NCI-H526 (cell line): ENCODE results near the gene FGGY.
"Not testable (repeated sequence)": the region's sequence is repeated elsewhere in the genome, so short reads cannot be mapped to it uniquely, and the experiment has no call there.

Experiments
- DNase-seq, 2 experiments: peaks; one replicate each; lab custom pipeline; 2025; lab: John Stamatoyannopoulos, UW

FGGY gene

DNA sequence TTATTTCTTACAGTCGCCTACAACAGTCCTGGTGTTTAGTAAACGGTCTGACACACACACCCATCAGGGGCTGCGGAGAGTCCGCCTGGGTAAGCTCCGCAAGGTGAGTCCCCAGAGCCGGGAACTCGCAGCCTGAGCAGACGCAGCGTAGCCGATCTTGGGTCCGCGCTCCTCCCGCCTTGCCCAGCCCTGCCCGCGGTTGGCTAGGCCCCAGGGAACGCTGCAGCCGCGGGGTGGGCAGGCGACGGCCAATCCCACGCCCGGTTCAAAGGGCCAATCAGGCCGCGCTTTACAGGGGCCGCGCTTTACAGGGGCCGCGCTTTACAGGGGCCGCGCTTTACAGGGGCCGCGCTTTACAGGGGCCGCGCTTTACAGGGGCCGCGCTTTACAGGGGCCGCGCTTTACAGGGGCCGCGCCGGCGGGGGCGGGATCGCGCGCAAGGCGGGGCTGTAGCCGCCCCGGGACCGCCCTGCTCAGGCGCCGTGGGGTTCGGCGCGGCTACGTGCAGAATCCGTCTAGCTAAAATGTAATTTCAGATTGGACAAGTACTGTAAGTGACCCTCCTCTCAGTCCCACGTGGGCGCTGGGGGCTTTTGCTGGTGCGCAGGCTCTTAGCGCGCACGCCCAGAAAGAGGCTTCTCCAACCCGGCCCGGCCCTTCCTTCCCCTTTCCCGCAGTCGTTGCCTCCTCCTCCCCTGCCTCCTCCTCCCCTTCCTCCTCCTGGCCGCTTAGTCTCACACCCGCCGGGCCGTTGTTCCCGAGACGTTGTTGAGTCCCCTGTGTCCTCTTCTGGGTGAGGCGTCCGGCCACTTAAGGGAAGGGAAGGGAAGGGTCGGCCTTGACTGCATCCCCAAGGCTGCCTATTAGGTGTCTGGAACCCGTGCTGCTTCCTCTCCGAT lies at the start of gene FGGY:
Gene FGGY (plus strand): TSS at position 737 of the 899 bp plus-strand sequence. CDS start 24,456 bp downstream, outside the sequence.
- DNase-seq: peak; percentile 90 to 96

DNA sequence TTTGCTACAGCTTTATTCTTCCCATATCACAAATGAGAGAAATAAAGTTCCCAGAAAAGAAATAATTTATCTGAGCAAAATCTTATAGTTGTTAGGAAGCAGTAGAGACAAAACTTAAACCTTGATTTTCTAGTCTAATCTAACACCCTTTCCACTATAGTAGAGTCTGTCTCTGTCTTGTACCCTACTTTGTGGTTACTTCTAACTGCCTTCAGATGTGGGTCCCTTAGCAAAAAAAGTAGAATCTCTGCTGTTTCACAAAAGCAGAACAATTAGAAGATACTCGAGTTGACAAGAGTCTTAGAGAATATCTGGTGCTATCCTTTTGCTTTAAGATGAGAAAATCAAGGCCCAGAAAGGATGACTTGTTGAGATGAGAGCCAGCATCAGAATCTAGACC lies 48.1 kb upstream of the FGGY start:
- DNase-seq: no peak

DNA sequence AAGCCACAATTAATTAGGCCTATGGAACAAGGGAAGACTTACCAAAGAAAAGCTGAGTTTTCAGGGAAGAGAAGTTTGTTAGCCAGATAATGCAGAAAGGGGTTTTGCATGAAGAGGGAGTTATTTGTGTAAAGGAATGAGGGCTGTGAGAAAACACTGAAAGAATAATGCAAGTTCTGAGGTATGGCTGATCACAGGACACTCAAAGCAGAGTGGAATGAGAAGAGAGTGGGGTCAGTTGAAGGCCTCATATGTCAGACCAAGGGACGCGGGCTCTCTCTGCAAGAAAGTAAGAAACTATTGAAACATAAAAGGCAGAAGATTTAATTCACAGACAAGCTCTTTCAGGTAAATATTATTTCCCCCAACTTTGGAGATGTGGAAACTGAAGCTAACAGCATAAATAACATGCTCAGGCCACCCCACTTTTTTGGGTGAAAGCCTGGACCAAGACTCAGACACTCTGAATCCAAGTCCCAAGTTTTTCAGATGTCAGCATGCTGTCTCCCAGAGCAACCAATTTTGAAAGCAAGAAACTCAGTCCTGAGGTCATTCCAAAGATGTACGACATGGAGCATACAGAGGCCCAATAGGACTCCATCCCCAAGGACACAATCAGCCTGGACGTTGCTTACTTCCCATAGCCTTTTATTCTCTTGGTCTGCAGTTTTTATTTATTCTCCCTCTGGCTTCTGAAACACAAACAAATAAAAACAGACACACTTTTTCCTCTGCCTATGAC lies 47.3 kb upstream of the FGGY start:
- DNase-seq: no peak

- DNase-seq: not testable (repeated sequence)
Measured at GRCh38 chr1:59251061-59251460, 45.8 kb upstream of the FGGY start.

DNA sequence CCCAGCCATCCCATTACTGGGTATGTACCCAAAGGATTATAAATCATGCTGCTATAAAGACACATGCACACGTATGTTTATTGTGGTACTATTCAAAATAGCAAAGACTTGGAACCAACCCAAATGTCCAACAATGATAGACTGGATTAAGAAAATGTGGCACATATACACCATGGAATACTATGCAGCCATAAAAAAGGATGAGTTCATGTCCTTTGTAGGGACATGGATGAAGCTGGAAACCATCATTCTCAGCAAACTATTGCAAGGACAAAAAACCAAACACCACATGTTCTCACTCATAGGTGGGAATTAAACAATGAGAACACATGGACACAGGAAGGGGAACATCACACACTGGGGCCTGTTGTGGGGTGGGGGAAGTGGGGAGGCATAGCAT lies 40.5 kb upstream of the FGGY start:
- DNase-seq: not testable (repeated sequence)

- DNase-seq: no peak
Measured at GRCh38 chr1:59258412-59259032, 38.4 kb upstream of the FGGY start.

GRCh38 chr1:59261537-59261936 lies 35.4 kb upstream of the FGGY start:
- no peak for DNase-seq

DNA sequence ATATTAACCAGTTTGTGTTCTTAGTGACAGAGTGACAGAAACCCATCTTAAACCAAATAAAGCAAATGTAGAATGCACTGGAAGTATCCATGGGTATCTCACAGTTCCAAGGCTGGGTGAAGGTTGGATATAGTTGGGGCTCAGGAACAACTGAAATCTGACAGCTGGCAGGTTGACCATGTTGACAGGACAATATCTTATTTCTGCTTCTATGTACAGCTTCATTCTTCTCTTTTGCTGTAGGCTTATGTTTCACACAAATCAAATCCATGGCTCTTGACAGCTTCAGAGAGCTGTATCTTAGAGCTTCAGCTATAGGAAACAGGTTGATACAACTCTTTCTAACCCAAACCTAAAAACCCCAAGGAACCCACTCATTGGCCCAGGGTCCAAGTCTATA lies 34.3 kb upstream of the FGGY start:
- no peak for DNase-seq

DNA sequence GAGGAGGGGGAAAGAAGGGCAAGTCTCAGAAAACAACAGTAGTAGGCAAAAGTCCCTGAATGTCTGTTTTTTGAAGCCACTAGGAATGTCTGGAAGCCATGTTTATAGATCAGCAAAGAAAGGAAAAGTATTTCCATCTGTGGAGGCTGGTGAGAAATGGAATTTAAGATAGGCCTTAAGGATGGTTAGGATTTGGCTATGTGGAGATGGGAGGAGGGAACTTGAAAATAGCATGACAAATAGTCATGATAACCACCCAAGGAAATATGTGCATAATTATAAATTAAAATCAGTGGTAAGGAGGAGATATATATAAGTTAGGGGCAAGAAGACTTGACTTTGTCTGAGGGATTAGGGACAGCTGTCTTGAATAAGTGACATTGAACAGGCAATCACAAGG lies 33.8 kb upstream of the FGGY start:
- no peak for DNase-seq

GRCh38 chr1:59265622-59266021 lies 31.3 kb upstream of the FGGY start:
- DNase-seq: no peak

GRCh38 chr1:59266180-59266926 lies 30.5 kb upstream of the FGGY start:
- peak in 1 of 2 experiments; percentile 28 for DNase-seq

GRCh38 chr1:59266927-59267293 lies 30.0 kb upstream of the FGGY start:
- no peak for DNase-seq

- DNase-seq: no peak
Measured at GRCh38 chr1:59268406-59268805, 28.5 kb upstream of the FGGY start.

GRCh38 chr1:59271561-59272260 lies 25.2 kb upstream of the FGGY start:
- no peak for DNase-seq

DNA sequence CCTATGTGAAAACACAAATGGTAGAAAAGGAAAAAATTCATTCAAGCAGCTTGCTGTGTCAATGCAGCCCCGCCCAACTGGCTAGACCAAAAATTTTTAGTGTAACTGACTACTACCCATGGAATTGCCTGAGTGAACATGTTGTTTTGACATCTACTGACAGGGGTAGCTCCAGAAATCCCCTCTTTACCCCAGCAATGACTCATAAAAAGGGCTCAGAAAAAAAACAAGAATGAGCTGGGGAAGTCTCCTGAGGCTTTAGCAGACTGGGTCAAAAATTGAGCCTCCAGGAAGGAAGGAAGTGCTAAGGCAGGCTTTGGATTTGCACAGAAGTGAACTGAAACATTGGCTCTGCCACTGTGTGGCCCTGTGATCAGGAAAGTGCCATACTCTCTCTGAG lies 24.4 kb upstream of the FGGY start:
- no peak for DNase-seq

- DNase-seq: no peak
Measured at GRCh38 chr1:59276439-59276851, 20.4 kb upstream of the FGGY start.

GRCh38 chr1:59278780-59279354 lies 18.0 kb upstream of the FGGY start:
- no peak for DNase-seq

DNA sequence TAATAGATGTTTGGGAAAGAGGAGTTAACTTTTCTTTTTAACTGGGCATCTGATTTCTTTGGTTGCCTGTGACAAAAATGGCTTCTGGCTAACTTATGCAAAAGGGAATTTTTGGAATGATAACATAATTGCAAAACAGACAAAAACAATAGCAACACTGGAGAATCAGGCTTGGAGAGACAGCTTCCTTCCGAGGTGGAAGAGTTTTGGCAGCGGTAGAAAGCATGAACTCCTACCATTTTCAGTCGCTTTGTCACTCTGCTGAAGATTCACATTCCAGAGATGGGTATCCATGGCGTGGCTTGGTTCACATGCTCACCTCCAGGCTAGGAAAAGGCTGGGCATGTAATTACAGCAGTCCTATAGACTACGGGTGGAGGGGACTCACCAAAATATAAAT lies 17.2 kb upstream of the FGGY start:
- no peak for DNase-seq

DNA sequence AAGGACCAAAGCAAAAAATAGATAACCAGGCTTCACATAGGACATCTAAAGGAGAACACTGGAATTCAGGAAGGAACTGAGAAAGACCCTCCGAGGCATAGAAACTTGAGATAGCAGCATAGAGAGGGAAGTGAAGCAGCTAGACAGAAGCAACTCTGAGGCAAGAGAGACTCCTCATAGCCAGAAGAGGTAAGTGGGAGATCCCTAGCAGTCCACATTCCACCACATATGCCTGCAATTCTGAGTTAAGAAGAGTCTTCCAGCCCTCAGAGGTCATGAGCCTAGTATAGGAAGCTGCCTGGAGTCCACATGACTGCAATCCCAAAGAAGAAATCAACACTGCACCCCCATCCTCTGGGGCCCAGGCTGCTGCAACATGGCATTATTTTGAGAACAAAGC lies 13.9 kb upstream of the FGGY start:
- DNase-seq: no peak

GRCh38 chr1:59285691-59286090 lies 11.2 kb upstream of the FGGY start:
- no peak for DNase-seq

GRCh38 chr1:59288046-59288445 lies 8.8 kb upstream of the FGGY start:
- no peak for DNase-seq
